HG02943 (cell line): ENCODE measurements around the gene C16orf95.
"Not testable (repeated sequence)": the region's sequence is repeated elsewhere in the genome, so short reads cannot be mapped to it uniquely, and the experiment has no call there.

Experiments used
- ATAC-seq: cut with Tn5 transposase; IDR thresholded peaks from one replicate; pipeline ENCODE4 v1.9.1; 2021; ENCODE audit warnings: mild to moderate bottlenecking, low read depth, moderate library complexity; ENCODE audit not compliant: unreplicated experiment

Gene C16orf95, protein sequence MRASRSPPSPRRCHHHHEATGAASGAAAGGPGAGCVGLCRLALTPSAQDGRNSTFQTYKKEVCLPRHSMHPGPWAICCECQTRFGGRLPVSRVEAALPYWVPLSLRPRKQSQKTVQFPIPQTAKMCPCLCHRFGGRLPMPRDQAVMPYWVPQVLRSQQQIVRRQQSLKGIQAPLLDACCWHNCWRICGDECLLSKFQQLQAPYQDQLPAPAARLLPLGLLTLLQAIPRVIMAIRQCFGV

DNA sequence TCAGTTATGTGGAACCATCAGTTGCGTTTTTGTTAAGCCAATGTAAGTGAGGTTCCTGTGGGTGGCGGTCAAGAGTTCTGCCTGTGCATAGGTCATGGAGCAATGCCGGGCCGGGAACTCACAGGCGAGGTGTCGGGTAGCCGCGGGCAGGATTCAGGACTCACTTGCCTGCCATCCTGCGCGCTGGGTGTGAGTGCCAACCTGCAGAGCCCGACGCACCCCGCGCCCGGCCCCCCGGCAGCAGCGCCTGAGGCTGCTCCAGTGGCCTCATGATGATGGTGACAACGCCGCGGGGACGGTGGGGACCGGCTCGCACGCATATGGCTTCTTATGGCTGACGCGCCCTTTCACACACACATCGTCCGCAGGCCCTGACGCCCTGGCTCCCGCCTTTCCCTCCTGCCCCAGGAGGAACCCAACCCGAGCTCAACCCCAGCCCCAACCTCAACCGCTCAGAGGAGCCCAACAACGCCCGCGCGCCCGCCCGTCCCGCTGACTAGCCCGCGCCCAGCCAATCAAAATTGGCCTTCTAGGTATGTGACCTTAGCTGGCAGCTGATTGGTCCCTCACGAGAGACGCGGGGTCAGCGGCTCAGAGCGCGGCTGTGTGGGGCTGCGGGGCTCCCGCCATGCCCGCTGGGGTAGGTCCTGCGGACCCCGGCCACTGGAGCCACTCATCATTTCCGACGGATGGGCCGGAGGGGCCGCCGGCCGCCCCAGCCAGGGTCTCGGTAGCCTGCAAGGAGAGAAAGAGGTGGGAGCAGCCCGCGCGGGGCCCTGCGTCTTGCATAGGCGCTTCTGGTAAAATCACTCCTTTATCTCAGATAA is at the start of gene C16orf95:
TSS of gene C16orf95 (minus strand) at position 470 of the 827 bp plus-strand sequence. CDS start at position 320, 150 bp downstream.
- ATAC-seq: peak; percentile 84

DNA sequence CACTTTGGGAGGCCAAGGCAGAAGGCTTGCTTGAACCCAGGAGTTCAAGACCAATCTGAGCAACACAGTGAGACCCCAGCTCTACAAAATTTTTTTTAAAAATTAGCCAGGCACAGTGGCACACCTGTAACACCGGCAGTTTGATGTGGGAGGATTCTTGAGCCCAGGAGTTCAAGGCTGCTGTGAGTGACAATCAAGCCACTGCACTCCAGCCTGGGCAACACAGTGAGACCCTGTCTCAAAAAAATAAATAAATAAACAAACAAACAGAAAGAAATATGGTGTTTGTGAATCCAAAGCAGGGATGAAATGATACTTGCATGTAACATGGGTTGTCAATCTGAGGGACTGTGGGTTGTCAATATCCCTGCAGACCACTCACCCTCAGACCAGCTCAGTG is 49.7 kb upstream of the C16orf95 start:
- ATAC-seq: no peak

DNA sequence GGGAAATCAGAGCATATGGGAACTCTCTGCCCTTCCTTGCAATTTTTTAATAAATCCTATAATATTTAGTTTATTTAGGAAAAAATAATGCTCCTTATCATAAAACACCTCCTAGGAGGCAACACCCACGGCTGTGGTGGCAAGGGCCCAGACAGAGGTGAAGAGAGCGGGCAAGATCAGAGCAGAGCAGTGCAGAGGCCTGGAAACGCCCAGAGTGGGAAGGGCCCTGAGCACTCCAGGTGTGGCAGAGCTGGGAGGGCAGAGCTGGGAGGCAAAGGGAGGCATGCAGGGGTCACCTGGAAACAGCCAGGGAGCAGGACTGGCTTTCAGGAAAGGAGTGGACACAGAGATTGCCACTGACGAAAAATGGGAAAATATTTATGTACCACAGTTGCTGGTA is 49.1 kb upstream of the C16orf95 start:
- no peak for ATAC-seq

DNA sequence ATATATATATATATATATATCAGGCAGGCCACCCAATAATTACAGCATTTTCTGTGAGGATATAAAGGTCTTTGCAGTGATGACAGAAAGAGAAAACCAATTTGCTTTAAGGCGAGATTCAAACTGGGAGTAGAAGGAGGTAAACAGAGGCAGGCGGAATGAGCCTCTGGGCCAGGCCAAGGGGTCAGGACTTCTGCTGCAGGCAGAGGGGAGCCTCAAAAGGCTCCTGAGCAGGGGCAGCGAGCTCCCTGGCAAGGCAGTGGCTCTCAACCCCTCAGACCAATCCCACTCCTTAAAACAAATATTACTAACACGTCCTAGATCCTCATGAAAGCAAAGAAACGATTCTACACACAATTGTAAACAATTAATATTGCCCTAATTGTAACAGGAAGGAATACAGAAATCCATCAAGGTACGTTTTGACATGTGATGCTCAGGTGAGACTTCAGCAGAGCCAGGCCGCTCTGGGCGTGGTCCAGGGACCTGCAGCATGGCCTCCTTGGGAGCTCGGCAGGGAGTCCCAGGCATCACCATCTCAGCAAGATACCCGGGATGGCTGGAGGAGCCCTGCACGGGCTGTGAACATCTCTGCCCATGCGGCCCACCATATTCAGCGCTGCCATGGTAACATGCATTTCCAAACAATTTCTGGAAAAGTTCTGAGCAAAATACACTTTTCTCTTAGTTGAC is 48.0 kb upstream of the C16orf95 start:
- ATAC-seq: no peak

DNA sequence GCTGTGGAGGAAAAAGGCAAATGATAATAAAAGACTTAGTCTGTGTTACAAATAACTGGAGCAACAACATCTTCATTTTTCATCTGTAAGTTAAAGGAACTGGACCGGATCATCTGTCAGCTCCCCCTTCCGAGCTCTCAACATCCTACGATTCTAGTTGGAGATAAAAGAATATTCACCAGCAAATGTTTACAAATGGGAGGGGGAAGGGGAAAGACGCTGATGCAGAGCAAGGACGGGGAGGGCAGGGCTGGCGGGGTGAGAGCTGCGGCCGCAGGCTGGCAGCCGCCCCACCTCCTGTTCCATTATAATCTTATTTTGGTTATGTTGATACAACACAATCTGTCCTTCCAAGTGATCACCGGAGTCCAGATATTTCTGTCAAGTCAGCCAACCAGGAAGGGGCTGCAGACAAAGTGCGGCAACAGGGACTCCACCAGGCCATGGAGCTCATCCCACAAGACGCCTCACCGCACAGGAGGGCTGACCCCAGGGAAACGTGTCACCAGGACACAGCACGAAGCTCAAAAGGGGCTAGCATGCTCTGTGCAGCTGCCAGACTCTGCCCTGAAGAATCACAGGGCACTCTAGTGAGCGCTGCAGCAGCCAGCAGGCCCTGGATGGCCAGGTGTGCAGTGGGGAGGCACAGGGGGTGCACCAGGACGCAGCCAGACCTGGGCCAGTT is 46.7 kb upstream of the C16orf95 start:
- ATAC-seq: no peak

DNA sequence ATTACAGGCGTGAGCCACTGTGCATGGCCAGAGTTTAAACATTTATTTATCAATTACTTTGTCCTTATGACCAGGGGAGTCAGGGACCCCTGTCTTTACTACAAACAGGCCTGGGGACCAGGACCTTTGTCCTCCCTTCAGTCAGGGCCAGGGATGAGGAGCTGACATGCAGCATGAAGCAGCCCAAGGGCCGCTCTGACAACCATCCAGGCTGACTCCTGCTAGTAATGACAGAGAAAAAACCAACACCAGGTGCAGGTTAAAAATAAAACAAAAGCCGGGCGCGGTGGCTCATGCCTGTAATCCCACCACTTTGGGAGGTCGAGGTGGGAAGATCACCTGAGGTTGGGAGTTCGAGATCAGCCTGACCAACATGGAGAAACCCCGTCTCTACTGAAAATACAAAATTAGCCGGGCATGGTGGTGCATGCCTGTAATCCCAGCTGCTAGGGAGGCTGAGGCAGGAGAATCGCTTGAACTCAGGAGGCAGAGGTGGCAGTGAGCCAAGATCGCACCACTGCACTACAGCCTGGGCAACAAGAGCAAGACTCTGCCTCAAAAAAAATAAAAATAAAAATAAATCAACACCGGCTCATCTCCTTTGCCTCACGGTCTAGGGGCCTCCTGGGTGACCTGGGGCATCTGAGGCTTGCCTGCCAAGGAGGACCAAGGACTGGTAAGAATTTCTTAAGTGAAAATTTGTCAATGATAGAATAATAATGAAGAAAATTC is 45.8 kb upstream of the C16orf95 start:
- not testable (repeated sequence) for ATAC-seq

DNA sequence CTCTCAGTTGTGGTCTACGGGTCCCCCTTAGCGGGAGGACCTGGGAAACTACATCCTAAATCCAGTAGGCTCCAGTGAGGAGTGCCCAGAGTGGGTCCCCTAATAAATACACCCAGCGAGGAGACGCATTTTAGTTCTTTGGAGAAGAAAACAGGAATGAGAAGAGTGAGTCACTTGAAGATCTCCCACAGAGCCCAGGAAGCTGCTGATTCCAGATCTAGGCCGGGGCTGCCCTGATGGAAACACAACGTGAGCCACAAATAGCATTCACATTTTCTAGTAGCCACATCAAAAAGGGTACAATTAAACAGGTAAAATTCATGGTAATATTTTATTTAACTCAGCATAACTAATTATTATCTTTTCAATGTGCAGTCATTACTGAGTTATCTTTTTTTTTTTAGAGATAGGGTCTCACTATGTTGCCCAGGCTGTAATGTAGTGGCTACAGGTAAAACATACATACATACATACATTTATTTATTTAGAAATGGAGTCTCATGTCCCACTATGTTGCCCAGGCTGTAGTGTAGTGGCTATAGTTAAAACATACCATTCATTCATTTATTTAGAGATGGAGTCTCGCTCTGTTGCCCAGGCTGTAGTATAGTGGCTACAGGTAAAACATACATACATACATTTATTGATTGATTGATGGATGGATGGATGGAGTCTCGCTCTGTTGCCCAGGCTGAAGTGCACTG is 44.9 kb upstream of the C16orf95 start:
- no peak for ATAC-seq

DNA sequence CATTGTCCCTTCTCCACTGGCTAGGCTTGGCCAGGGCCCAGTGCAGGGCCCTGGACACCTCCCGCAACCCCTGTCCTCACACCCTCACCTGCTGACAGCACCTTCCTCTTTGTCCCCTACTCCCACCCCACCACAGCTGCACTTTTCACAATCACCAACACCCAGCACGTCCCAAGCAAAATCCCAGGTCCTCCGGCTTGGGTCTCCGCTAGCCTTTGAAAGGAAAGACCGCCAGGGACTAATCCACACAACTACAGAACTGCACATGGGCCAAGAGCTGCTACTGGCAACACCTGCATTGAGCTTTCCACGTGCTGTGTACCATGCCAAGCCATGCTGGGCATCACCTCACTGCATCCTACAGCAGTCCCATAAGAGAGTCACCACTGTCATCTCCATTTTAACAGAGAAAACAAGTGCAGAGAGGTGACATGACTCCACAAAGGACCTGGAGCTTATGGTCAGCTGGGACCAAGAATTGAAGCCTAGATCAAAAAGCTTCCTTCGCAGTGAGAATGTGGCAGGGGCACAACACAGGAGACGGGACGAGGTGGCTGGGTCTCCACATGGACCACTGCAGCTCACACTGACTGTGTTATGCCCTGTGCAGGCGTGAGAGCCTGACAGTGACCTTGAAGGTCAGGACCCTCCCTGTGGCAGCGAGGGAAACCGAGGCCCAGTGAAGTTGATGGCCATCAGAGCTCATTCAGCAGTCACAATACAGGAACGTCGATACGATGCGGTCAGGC is 43.8 kb upstream of the C16orf95 start:
- ATAC-seq: no peak

DNA sequence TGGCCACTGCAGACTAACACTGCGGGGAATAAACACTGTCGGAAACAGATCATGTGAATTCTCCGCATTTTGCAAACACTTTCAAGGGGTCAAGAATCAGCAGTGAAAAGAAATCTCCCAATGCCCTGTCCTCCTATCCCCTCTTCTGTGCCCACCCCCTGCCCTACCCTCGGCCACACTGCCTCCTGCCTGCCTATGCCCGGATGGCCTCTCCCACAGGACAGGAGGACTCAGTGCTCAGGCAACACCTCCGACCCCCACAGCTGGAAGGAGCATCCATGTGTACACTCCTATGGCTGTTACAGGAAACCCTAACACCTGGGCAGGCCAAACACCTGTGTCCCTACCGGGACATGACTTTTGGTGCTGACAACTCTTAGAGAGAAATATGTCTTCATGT is 41.9 kb upstream of the C16orf95 start:
- ATAC-seq: no peak

DNA sequence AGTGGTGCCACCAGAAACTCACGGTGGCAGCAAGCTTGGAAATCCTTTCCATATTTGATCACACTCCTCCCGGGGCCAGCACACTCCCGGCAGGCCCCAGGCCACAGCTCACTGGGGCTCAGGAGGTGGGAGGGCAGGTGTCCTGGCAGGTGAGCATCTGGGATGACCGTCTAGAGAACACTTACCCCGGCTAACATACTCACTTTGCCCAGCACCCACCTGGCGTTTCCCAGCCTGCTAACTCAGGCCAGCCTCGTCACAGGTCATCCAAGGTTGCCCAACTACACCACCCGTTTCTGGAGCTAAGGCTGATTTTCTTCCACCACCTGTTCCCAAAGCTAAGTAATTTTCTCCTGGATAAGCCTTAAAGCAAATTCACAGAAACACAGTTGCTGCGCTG is 41.5 kb upstream of the C16orf95 start:
- ATAC-seq: no peak

DNA sequence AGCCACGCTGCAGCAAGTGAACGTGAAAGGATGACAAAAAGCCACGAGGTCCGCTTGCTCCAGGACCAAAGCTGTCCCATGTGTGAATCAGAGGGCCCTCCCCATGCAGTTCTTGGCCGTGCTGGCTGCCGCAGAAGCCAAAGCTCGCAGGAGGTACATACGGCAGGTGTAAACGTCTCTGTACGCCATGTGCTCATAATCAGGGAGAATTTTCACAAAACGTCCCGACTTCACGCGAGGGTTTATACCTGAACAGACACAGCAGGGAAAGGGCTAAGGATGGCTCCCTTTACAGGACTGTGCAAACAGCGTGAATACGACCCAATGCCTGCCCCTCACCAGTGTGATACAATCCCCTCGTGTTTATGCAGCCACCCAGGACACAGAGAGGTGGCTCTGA is 41.1 kb upstream of the C16orf95 start:
- ATAC-seq: no peak

DNA sequence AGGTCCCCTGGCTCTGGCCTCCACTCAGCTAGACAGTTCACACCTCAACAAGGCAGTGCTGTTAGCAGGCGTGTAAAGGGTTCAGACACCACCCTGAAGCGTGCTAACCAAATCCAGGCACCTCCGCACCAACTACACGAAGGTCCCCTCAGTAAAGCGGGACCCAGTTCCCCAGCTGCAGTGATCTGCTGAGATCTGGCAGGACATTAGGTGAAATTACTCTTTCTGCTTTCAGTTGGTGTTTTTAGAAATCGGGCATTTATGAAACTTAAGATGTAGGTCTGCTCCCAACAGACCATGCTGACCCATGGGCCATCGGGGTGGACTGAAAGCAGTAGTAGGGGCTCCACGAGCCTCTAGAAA is 39.3 kb upstream of the C16orf95 start:
- no peak for ATAC-seq

DNA sequence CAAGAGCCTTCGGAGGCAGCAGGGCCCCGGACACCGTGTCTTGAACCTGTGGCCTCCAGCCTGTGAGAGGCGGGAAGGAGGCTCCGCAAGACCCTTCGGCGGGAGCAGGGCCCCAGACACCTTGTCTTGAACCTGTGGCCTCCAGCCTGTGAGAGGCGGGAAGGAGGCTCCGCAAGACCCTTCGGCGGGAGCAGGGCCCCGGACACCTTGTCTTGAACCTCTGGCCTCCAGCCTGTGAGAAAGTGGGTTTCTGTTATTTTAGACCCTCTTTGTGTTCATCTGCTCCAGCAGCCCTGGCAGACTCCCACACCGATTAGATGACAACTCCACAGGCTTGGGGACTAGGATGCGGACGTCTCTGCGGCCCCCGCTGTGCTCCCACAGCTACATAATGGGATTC is 36.4 kb upstream of the C16orf95 start:
- ATAC-seq: no peak

DNA sequence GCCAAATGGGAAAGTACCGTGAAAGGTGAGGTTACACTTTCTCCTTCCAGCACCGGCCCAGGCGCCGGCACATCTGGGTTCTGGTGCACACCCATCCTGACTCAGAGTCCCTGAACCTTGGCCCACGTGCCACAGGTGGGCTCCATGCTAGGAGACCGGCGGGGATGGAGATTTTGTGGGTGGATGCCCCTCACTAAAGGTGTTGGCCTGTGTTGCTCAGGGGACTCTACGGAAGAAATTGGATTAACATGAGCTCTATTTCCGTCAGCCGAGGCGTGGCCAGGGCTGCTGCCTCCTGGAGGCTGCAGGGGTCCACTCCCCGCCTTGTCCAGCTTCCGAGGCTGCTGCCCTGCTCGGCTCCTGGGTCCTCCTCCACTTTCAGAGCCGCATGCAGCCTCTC is 35.6 kb upstream of the C16orf95 start:
- ATAC-seq: no peak

DNA sequence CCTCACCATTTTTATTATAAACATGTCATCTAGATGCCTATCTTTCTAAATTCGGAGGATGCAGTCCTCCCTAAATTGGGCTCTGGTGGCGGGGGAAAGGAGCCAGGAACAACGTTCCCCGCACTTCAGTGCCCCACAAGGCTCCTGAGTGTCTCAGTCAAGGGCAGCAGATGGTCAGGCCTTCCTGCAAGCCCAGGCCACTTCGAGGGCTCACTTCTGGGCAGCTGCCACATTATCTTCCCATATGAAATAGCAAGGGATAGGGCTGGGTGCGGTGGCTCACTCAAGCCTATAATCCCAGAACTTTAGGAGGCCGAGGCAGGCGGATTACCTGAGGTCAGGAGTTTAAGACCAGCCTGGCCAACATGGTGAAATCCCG is 34.1 kb upstream of the C16orf95 start:
- ATAC-seq: no peak

DNA sequence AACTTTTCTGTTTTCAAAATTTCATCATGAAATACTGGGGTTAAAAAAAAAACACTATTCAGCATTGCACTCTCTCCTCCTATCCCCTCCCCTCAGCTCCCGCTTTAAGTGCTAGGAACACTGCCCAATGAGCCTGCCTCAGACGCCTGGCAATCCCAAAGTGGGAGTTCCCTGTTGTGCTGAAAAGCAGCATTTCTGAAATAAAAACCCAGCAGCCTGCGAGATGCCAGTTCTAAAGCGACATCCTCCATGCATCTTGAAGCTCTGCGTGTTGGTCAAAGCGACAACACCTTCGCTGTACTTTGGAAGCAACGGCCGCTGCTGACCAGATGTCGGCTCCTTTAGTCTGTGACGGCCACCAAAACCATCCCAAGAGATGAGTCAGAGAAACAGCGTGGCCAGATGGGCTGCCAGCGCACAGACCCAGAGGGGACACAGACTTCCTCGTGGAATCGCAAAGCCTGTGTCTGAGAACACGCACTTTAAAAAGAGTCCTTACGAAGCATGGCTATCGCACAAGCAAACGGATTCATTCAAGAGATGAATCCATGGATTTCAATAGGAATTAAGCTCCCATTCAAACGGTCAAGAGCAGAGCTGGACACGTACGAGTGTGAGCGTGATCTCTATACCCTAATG is 33.6 kb upstream of the C16orf95 start:
- ATAC-seq: no peak

DNA sequence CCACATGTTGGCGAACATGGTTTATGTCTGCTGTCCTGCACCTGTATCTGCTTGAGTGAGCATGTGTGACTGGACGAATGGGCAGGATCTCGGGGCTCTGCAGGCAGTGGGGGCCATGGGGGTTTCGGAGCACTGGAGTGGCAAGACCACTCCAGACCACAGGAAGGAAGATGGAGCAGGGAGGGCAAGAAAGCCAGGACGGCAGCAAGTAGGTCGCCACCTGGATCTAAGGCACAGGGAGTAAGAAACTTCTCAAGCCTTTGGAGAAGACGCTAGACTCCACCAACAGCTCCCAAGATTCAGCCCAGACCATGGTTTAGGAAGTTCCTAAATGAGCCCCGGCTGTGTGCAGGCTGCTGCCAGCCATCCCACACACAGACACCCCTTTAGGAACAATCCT is 32.8 kb upstream of the C16orf95 start:
- ATAC-seq: no peak

DNA sequence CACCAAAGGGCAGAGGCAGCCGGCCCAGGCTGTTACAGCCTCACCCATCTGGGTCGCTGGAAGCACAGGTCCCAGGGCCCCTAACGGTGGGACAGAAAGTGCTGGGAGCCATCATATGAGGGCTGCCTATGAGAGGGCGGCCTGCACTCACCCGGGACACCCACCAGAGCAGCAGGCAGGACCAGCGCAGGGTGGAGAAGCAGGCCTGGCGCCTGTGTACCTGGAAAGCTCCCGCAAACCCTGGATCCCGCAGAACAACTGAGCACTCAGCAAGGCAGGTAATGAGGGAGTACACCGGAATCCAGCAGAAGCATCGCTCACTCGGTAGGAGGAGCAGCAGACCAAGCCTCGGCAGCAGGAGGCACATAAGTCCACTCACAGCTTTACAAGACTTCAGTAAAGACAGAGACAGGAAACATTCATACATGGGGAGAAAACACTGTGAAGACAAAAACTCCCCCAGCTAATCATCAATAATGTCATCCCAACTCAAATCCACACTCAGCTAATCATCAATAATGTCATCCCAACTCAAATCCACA is 31.5 kb upstream of the C16orf95 start:
- ATAC-seq: no peak
